ENCODE measurements around the gene CHIA.

The CHIA gene

GRCh38 chr1:111290630-111291029, at the start of gene CHIA:
CHIA (plus strand) TSS chr1:111290851; CDS start chr1:111310468, 19,617 bp downstream.
- DNase-seq (ENCODE audit: low spot score), result no peak

GRCh38 chr1:111241797-111242196, 48.9 kb upstream of the CHIA start:
- no peak for DNase-seq (ENCODE audit: low spot score)

- no peak for DNase-seq (ENCODE audit: low spot score)
Measured at GRCh38 chr1:111242805-111243523, 47.7 kb upstream of the CHIA start.

- no peak for DNase-seq (ENCODE audit: low spot score)
Measured at GRCh38 chr1:111247125-111247838, 43.4 kb upstream of the CHIA start.

- DNase-seq (ENCODE audit: low spot score), result no peak
Measured at GRCh38 chr1:111249960-111250359, 40.7 kb upstream of the CHIA start.

GRCh38 chr1:111251570-111251969, 39.1 kb upstream of the CHIA start:
- no peak for DNase-seq (ENCODE audit: low spot score)

GRCh38 chr1:111252786-111253185, 37.9 kb upstream of the CHIA start:
- no peak for DNase-seq (ENCODE audit: low spot score)

- DNase-seq (ENCODE audit: low spot score), result no peak
Measured at GRCh38 chr1:111253876-111254275, 36.8 kb upstream of the CHIA start.

GRCh38 chr1:111256988-111257658, 33.5 kb upstream of the CHIA start:
- DNase-seq (ENCODE audit: low spot score), result no peak

- no peak for DNase-seq (ENCODE audit: low spot score)
Measured at GRCh38 chr1:111267801-111268508, 22.7 kb upstream of the CHIA start.

- peak; percentile 55 for DNase-seq (ENCODE audit: low spot score)
Measured at GRCh38 chr1:111269825-111270406, 20.7 kb upstream of the CHIA start.

- no peak for DNase-seq (ENCODE audit: low spot score)
Measured at GRCh38 chr1:111270771-111271463, 19.7 kb upstream of the CHIA start.

- no peak for DNase-seq (ENCODE audit: low spot score)
Measured at GRCh38 chr1:111271464-111271801, 19.2 kb upstream of the CHIA start.

GRCh38 chr1:111272081-111272480, 18.6 kb upstream of the CHIA start:
- no peak for DNase-seq (ENCODE audit: low spot score)

GRCh38 chr1:111274653-111275052, 16.0 kb upstream of the CHIA start:
- DNase-seq (ENCODE audit: low spot score), result no peak

- DNase-seq (ENCODE audit: low spot score), result no peak
Measured at GRCh38 chr1:111275079-111275478, 15.6 kb upstream of the CHIA start.

- no peak for DNase-seq (ENCODE audit: low spot score)
Measured at GRCh38 chr1:111275780-111276433, 14.7 kb upstream of the CHIA start.

- no peak for DNase-seq (ENCODE audit: low spot score)
Measured at GRCh38 chr1:111279144-111279543, 11.5 kb upstream of the CHIA start.

- no peak for DNase-seq (ENCODE audit: low spot score)
Measured at GRCh38 chr1:111280267-111280666, 10.4 kb upstream of the CHIA start.

- DNase-seq (ENCODE audit: low spot score), result no peak
Measured at GRCh38 chr1:111281411-111281810, 9.2 kb upstream of the CHIA start.

- no peak for DNase-seq (ENCODE audit: low spot score)
Measured at GRCh38 chr1:111283838-111284237, 6.8 kb upstream of the CHIA start.
